ENCODE measurements around the gene KLHL26. TPM values are rescaled to one million over a fixed set of nuclear protein-coding genes. Genes with fewer than 3 reads are reported as not detected.

KLHL26 gene
- polyA plus RNA-seq, 1 donor (not counting 4 experiments of a cell fraction or from before 2014, with no cell fraction given): 0.68 TPM

- no peaks in the 10 kb centered on the region for H3K9me1 ChIP-seq (ENCODE audit: control insufficient read depth, extremely low read depth, insufficient read depth, low read length)
- no peaks in the 10 kb centered on the region for H3K9me3 ChIP-seq (ENCODE audit: control insufficient read depth, low read depth, low read length)
- H3K4me2 ChIP-seq (ENCODE audit: control insufficient read depth, extremely low read depth, insufficient read depth, low read depth, low read length): no peak overlapping the region
- no peaks in the 10 kb centered on the region for H3K4me1 ChIP-seq (ENCODE audit: control insufficient read depth, extremely low read depth, insufficient read depth, low read length)
- TF ChIP-seq CTCF (optimal IDR thresholded peaks at IDR 0.05 in 1 of 3, IDR thresholded peaks at IDR 0.05 in 1 of 3, conservative IDR thresholded peaks at IDR 0.05 in 1 of 3; ENCODE audit: extremely low read depth in 1 of 3, insufficient read depth in 2 of 3, low read length in 3 of 3) (no peak), EZH2 (IDR thresholded peaks at IDR 0.05; ENCODE audit: low read length) (no peak)
- no peak overlapping the region for H2AFZ ChIP-seq (ENCODE audit: control insufficient read depth, low read length)
- H4K20me1 ChIP-seq (ENCODE audit: control insufficient read depth, extremely low read depth, insufficient read depth, low read length): no peaks in the 10 kb centered on the region
- no peak overlapping the region for H3K27ac ChIP-seq (ENCODE audit: control insufficient read depth, insufficient read depth, low read length)
- dilution Hi-C loops (cut with MboI; ENCODE audit: extremely low pct_ligation_motif_present, low sequenced_read_pairs): no loop called here
- no peak overlapping the region for H3K4me3 ChIP-seq (ENCODE audit: control insufficient read depth in 2 of 3, extremely low read depth in 1 of 3, insufficient read depth in 2 of 3, low read depth in 1 of 3, low read length in 3 of 3)
- no peaks in the 10 kb centered on the region for H3K27me3 ChIP-seq (ENCODE audit: control insufficient read depth, extremely low read depth, insufficient read depth, low read length)
- no peak overlapping the region for H3K9ac ChIP-seq (ENCODE audit: control insufficient read depth, extremely low read depth, insufficient read depth, low read length)
- peaks cover 0 to 6% of the 10 kb centered on the region in 2 experiments for H3K36me3 ChIP-seq (ENCODE audit: control insufficient read depth in 2 of 2, extremely low read depth in 1 of 2, insufficient read depth in 2 of 2, low read length in 2 of 2)
- H3K79me2 ChIP-seq (ENCODE audit: control insufficient read depth, insufficient read depth, low read length): no peaks in the 10 kb centered on the region
- FAIRE-seq (no peak), DNase-seq (ENCODE audit: low read depth, low spot score) (no peak)
Measured at GRCh38 chr19:18667531-18668251, 30.9 kb downstream of the KLHL26 start.

GRCh38 chr19:18668252-18668631, 31.4 kb downstream of the KLHL26 start:
- DNase-seq (ENCODE audit: low read depth, low spot score) (no peak), FAIRE-seq (no peak)
- H3K9me3 ChIP-seq (ENCODE audit: control insufficient read depth, low read depth, low read length): no peaks in the 10 kb centered on the region
- no peaks in the 10 kb centered on the region for H3K4me1 ChIP-seq (ENCODE audit: control insufficient read depth, extremely low read depth, insufficient read depth, low read length)
- dilution Hi-C loops (cut with MboI; ENCODE audit: extremely low pct_ligation_motif_present, low sequenced_read_pairs): no loop called here
- no peak overlapping the region for H2AFZ ChIP-seq (ENCODE audit: control insufficient read depth, low read length)
- H3K27me3 ChIP-seq (ENCODE audit: control insufficient read depth, extremely low read depth, insufficient read depth, low read length): no peaks in the 10 kb centered on the region
- H4K20me1 ChIP-seq (ENCODE audit: control insufficient read depth, extremely low read depth, insufficient read depth, low read length): no peaks in the 10 kb centered on the region
- H3K79me2 ChIP-seq (ENCODE audit: control insufficient read depth, insufficient read depth, low read length): no peaks in the 10 kb centered on the region
- H3K4me3 ChIP-seq (ENCODE audit: control insufficient read depth in 2 of 3, extremely low read depth in 1 of 3, insufficient read depth in 2 of 3, low read depth in 1 of 3, low read length in 3 of 3): no peak overlapping the region
- no peak overlapping the region for H3K27ac ChIP-seq (ENCODE audit: control insufficient read depth, insufficient read depth, low read length)
- H3K9ac ChIP-seq (ENCODE audit: control insufficient read depth, extremely low read depth, insufficient read depth, low read length): no peak overlapping the region
- peaks cover 0 to 6% of the 10 kb centered on the region in 2 experiments for H3K36me3 ChIP-seq (ENCODE audit: control insufficient read depth in 2 of 2, extremely low read depth in 1 of 2, insufficient read depth in 2 of 2, low read length in 2 of 2)
- H3K4me2 ChIP-seq (ENCODE audit: control insufficient read depth, extremely low read depth, insufficient read depth, low read depth, low read length): no peak overlapping the region
- TF ChIP-seq CTCF (optimal IDR thresholded peaks at IDR 0.05 in 1 of 3, IDR thresholded peaks at IDR 0.05 in 1 of 3, conservative IDR thresholded peaks at IDR 0.05 in 1 of 3; ENCODE audit: extremely low read depth in 1 of 3, insufficient read depth in 2 of 3, low read length in 3 of 3) (no peak), EZH2 (IDR thresholded peaks at IDR 0.05; ENCODE audit: low read length) (no peak)
- no peaks in the 10 kb centered on the region for H3K9me1 ChIP-seq (ENCODE audit: control insufficient read depth, extremely low read depth, insufficient read depth, low read length)
